ENCODE measurements around the gene GPR180. TPM values are rescaled to one million over a fixed set of nuclear protein-coding genes. Genes with fewer than 3 reads are reported as not detected.

GPR180 gene
- total RNA-seq, 1 donor from 2014 or later = 5.6 TPM

DNA sequence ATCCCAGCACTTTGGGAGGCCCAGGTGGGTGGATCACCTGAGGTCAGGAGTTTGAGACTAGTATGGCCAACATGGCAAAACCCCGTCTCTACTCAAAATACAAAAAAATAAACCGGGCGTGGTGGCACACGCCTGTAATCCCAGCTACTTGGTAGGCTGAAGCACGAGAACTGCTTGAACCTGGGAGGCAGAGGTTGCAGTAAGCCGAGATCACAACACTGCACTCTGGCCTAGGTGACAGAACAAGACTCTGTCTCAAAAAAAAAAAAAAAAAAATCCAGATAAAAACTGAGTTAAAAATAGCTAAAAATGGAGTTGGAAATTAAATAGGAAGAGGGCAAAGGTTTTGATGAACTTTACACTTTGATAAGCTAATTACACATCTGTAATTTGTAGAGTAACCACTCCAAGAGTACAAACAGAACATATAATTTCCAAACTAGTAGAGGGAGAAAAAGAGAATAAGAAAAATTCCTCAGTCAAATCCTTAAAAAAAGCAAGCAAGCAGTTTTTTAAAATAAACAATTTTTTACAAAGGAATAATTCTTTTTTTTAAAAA is 16.0 kb upstream of the GPR180 start:
- Histone ChIP-seq H3K4me1 (no peaks in the 10 kb centered on the region), H3K27me3 (no peaks in the 10 kb centered on the region), H3K9me3 (no peaks in the 10 kb centered on the region), H3K27ac (no peak overlapping the region), H3K36me3 (peaks cover 0 to 13% of the 10 kb centered on the region in 2 donors), H3K4me3 (no peak overlapping the region)
- DNase-seq (ENCODE audit: extremely low spot score in 2 of 2) = no peak
- intact Hi-C loops (cut with DNase I) = no loop called here
- no peak for TF ChIP-seq CTCF (IDR thresholded peaks at IDR 0.05)
- no peak for TF ChIP-seq POLR2A (IDR thresholded peaks at IDR 0.05)
- no peak for TF ChIP-seq POLR2AphosphoS5 (IDR thresholded peaks at IDR 0.05; ENCODE audit: insufficient read depth in 1 of 2, low read depth in 1 of 2)

GRCh38 chr13:94586371-94586770 is 15.3 kb upstream of the GPR180 start:
- Histone ChIP-seq H3K36me3 (peaks cover 0 to 6% of the 10 kb centered on the region in 2 donors), H3K9me3 (no peaks in the 10 kb centered on the region), H3K27me3 (no peaks in the 10 kb centered on the region), H3K4me3 (no peak overlapping the region), H3K27ac (no peak overlapping the region), H3K4me1 (no peaks in the 10 kb centered on the region)
- intact Hi-C loops (cut with DNase I) = no loop called here
- no peak for DNase-seq (ENCODE audit: extremely low spot score in 2 of 2)
- TF ChIP-seq POLR2AphosphoS5 (IDR thresholded peaks at IDR 0.05; ENCODE audit: insufficient read depth in 1 of 2, low read depth in 1 of 2) (no peak), POLR2A (IDR thresholded peaks at IDR 0.05) (no peak), CTCF (IDR thresholded peaks at IDR 0.05) (no peak)

GRCh38 chr13:94588541-94588940 is 13.1 kb upstream of the GPR180 start:
- no peak for TF ChIP-seq CTCF (IDR thresholded peaks at IDR 0.05)
- no peak for TF ChIP-seq POLR2AphosphoS5 (IDR thresholded peaks at IDR 0.05; ENCODE audit: insufficient read depth in 1 of 2, low read depth in 1 of 2)
- TF ChIP-seq POLR2A (IDR thresholded peaks at IDR 0.05) = no peak
- H3K9me3 ChIP-seq = no peaks in the 10 kb centered on the region
- intact Hi-C loops (cut with DNase I) = no loop called here
- H3K4me1 ChIP-seq = no peaks in the 10 kb centered on the region
- H3K27me3 ChIP-seq = no peaks in the 10 kb centered on the region
- no peak overlapping the region for H3K27ac ChIP-seq
- peaks cover 0 to 11% of the 10 kb centered on the region in 2 donors for H3K36me3 ChIP-seq
- H3K4me3 ChIP-seq = no peak overlapping the region
- no peak for DNase-seq (ENCODE audit: extremely low spot score in 2 of 2)

GRCh38 chr13:94590744-94591143 is 10.9 kb upstream of the GPR180 start:
- no peak overlapping the region for H3K27ac ChIP-seq
- no peak overlapping the region for H3K4me3 ChIP-seq
- TF ChIP-seq POLR2AphosphoS5 (IDR thresholded peaks at IDR 0.05; ENCODE audit: insufficient read depth in 1 of 2, low read depth in 1 of 2) (no peak), CTCF (IDR thresholded peaks at IDR 0.05) (no peak), POLR2A (IDR thresholded peaks at IDR 0.05) (no peak)
- H3K4me1 ChIP-seq = peaks cover 18% of the 10 kb centered on the region
- no peaks in the 10 kb centered on the region for H3K27me3 ChIP-seq
- no peaks in the 10 kb centered on the region for H3K9me3 ChIP-seq
- no peak for DNase-seq (ENCODE audit: extremely low spot score in 2 of 2)
- H3K36me3 ChIP-seq = peaks cover 0 to 11% of the 10 kb centered on the region in 2 donors
- intact Hi-C loops (cut with DNase I) = no loop called here
